Calu3 (cell line): ENCODE results near the gene WDR12. TPM values are rescaled to one million over a fixed set of nuclear protein-coding genes. Genes with fewer than 3 reads are reported as not detected.
"Not testable (repeated sequence)": the region's sequence is repeated elsewhere in the genome, so short reads cannot be mapped to it uniquely, and the experiment has no call there.

ENCODE experiments used
- BruUV-seq: library from RNA; stranded (reverse); fragments of 400-500 nt; replicated peaks from 2 replicates; lab custom pipeline; 2021; lab: Mats Ljungman, UMichigan
- CTCF ChIA-PET: fragments of 300-600 bp; sonication (Branson Sonifier 250); formaldehyde crosslinking; loops from one replicate; lab custom pipeline; 2022; ENCODE audit warnings: antibody characterized with exemption; lab: Charles Lee
- DNase-seq: peaks from one replicate; pipeline ENCODE4 v3.0.0; 2022
- H3K27ac Mint-ChIP-seq: one replicate; pipeline ENCODE4 v1.8.0; 2022; ENCODE audit warnings: mixed read lengths; ENCODE audit not compliant: unreplicated experiment
- H3K27me3 Mint-ChIP-seq: one replicate; pipeline ENCODE4 v1.8.0; 2022; ENCODE audit warnings: mixed read lengths; ENCODE audit not compliant: unreplicated experiment
- H3K36me3 Mint-ChIP-seq: one replicate; pipeline ENCODE4 v1.8.0; 2022; ENCODE audit warnings: mild to moderate bottlenecking, moderate library complexity, mixed read lengths; ENCODE audit not compliant: insufficient read depth, unreplicated experiment
- H3K4me1 Mint-ChIP-seq: one replicate; pipeline ENCODE4 v1.8.0; 2022; ENCODE audit warnings: mild to moderate bottlenecking, low read depth, mixed read lengths; ENCODE audit not compliant: unreplicated experiment
- H3K4me3 Mint-ChIP-seq: one replicate; pipeline ENCODE4 v1.8.0; 2022; ENCODE audit warnings: mild to moderate bottlenecking, low read depth, moderate library complexity, mixed read lengths; ENCODE audit not compliant: unreplicated experiment
- H3K9me3 Mint-ChIP-seq: one replicate; pipeline ENCODE4 v1.8.0; 2022; ENCODE audit warnings: low read depth, mixed read lengths; ENCODE audit not compliant: unreplicated experiment
- intact Hi-C: fragments of 100-400 bp; cut with micrococcal nuclease; formaldehyde crosslinking; loops from one replicate; pipeline ENCODE4 v1.10.0; 2022; ENCODE audit not compliant: unreplicated experiment
- total RNA-seq: library from RNA; stranded (reverse); gene quantifications from 2 replicates; pipeline ENCODE4 v1.2.3, GENCODE V29; 2022
- TF ChIP-seq, protein P1 (sequence below): fragments of 200-600 bp; IDR thresholded peaks from one replicate; pipeline ENCODE4 v1.8.0; 2022; ENCODE audit warnings: antibody characterized with exemption; ENCODE audit not compliant: unreplicated experiment

WDR12 gene
- total RNA-seq, 1 experiment from 2014 or later = 105 TPM

DNA sequence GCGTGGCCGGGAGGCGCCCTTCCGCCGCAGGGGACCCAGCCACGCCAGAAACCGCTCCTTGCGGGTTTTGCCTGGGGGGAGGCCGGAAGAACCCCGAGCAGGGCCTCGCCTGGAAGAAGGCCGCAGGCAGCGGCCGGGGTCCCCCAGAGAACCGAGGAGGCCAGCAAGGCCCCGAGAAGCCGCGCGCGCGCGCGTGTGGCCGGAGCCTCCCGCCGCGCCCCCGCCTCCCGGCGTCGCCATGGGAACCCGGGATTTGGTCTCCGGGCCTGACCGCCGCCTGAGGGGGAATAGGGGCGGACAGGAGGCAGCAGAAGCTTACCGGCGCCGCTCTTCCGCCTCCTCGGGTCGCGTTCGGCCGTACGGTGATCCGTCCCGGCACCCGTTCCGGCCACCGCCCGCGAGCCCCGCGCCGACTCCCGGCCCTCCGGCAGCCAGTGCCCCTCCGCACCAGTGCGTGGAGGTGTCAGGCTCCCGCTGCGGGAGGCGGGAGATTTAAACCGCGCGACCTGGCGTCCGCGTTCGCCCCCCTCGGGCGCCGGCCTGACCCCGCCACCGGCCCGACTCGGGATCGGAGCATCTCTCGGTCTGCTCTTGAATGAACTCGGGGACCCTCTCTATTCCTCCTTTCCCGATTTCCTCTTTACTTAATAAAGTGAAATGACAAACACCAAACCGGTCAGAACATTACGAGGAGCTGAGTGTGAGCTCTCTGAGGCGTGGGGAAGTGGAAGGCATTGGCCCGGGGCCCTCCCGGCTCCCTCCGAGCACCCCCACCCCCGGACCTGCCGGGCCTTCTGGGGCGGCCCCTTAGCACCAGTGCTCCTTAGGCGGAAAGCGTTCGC lies 40.0 kb downstream of the WDR12 start, which contains the start of gene ICA1L:
Gene ICA1L (minus strand): TSS at position 467 of the 842 bp plus-strand sequence. CDS start 42,757 bp downstream, outside the sequence.
- no TSS peak for BruUV-seq
- Mint-ChIP-seq H3K27me3 (no peaks in the 10 kb centered on the region), H3K4me3 (peak within 1 kb of the TSS; percentile 83), H3K4me1 (no peaks in the 10 kb centered on the region), H3K27ac (peak within 1 kb of the TSS; percentile 70), H3K36me3 (peaks cover 24% of the 10 kb centered on the region), H3K9me3 (no peaks in the 10 kb centered on the region)
- TF ChIP-seq, protein P1, sequence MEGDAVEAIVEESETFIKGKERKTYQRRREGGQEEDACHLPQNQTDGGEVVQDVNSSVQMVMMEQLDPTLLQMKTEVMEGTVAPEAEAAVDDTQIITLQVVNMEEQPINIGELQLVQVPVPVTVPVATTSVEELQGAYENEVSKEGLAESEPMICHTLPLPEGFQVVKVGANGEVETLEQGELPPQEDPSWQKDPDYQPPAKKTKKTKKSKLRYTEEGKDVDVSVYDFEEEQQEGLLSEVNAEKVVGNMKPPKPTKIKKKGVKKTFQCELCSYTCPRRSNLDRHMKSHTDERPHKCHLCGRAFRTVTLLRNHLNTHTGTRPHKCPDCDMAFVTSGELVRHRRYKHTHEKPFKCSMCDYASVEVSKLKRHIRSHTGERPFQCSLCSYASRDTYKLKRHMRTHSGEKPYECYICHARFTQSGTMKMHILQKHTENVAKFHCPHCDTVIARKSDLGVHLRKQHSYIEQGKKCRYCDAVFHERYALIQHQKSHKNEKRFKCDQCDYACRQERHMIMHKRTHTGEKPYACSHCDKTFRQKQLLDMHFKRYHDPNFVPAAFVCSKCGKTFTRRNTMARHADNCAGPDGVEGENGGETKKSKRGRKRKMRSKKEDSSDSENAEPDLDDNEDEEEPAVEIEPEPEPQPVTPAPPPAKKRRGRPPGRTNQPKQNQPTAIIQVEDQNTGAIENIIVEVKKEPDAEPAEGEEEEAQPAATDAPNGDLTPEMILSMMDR = no peak
- CTCF ChIA-PET = interaction anchor here (0.6 to 2.2 kb wide), 3 partner anchors 15 to 283 kb away, joined by 3 to 17 read pairs (median 3); no protein-coding TSS in a partner anchor
- intact Hi-C loops = loop anchor here (2.0 to 5.0 kb wide), 3 partner anchors 41 to 299 kb away; no protein-coding TSS in a partner anchor
- peak; percentile 69 for DNase-seq

DNA sequence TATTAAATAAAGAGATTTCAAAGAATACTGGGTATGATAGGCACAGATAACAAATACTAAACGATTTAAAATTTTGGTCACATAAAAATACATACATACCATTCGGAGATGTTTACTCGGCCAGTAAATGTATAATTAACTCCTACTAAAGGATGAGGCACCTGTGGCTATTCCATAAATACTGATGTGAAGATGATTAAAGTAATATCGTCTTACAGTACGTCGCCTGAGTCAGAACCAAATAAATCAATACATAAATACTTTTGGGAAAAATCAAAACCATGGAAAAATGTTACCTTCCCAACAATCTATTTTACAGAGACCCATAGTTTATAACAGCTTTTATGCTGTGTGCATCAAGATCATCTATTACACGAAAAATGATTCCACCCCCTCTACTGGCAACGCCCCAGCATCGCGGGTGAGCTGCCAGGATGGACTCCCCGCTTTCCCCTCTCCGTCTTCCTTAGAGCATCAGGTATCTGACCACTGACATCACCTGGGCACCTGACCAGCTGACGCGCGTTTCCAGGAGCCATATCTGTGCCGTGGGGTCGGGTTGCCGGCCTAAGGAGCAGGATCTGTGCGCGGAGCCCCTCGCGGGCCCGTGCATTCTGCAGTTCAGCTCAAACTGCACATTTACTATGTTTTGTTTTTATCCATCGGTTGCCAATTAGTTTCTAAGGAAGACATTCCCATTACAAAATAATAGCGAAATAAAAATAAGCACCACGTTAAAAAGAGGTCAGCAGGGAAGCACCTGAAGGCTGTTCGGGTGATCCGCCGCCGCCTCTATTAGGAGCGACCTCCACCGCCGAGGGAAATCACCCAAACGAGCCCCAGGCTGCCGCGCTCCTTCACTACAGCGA lies 40.8 kb downstream of the WDR12 start:
- H3K4me3 Mint-ChIP-seq = peak overlapping the region; percentile 83
- BruUV-seq = TSS peak; percentile 21
- TF ChIP-seq, protein P1 = peak; percentile 71
- DNase-seq = peak; percentile 80
- no peaks in the 10 kb centered on the region for H3K4me1 Mint-ChIP-seq
- intact Hi-C loops = loop anchor here (2.0 to 5.0 kb wide), 3 partner anchors 40 to 298 kb away; no protein-coding TSS in a partner anchor
- no peaks in the 10 kb centered on the region for H3K9me3 Mint-ChIP-seq
- peaks cover 23% of the 10 kb centered on the region for H3K36me3 Mint-ChIP-seq
- no peaks in the 10 kb centered on the region for H3K27me3 Mint-ChIP-seq
- CTCF ChIA-PET = interaction anchor here (0.6 to 2.2 kb wide), 4 partner anchors 16 to 282 kb away, joined by 3 to 17 read pairs (median 3); no protein-coding TSS in a partner anchor
- peak overlapping the region; percentile 70 for H3K27ac Mint-ChIP-seq

DNA sequence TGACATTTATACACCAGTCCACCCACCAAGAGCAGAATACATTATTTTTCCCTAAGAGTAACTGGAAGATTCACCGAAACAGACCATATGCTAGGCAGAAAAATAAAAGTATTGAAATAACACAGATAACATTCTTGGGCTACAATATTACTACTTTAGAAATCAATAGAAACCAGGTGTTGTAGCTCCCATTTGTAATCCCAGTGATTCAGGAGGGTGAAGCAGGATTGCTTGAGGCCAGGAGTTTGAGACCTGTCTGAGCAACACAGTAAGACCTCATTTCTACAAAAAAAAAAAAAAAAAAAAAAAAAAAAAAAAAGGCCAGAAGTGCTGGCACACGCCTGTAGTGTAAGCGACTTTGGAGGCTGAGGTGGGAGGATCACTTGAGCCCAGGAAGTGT lies 49.5 kb downstream of the WDR12 start:
- H3K27ac Mint-ChIP-seq = no peak overlapping the region
- TF ChIP-seq, protein P1 = no peak
- H3K9me3 Mint-ChIP-seq = no peaks in the 10 kb centered on the region
- H3K36me3 Mint-ChIP-seq = no peaks in the 10 kb centered on the region
- no TSS peak for BruUV-seq
- intact Hi-C loops = no loop called here
- H3K27me3 Mint-ChIP-seq = no peaks in the 10 kb centered on the region
- H3K4me3 Mint-ChIP-seq = no peak overlapping the region
- no peak for DNase-seq
- no peaks in the 10 kb centered on the region for H3K4me1 Mint-ChIP-seq
- CTCF ChIA-PET = interaction anchor here (0.9 kb wide), 1 partner anchor 12 kb away, joined by 4 read pairs; no protein-coding TSS in a partner anchor

DNA sequence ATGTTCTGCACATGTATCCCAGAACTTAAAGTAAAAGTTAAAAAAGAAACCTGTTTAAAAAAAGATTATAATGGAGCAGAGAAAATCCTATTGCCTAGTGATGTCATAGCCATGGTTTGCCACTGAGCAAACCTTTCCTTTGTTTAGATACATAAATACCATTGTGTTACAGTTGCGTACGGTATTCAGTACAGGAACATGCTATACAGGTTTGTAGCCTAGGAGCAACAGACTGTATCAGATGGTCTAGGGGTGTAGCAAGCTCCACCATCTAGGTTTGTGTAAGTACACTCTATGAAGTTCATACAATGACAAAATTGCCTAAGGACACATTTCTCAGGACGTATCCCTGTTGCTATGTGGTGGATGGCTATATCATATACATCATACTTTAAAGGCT lies 52.9 kb downstream of the WDR12 start:
- TF ChIP-seq, protein P1 = no peak
- no peaks in the 10 kb centered on the region for H3K27me3 Mint-ChIP-seq
- CTCF ChIA-PET = no interaction called here
- no peaks in the 10 kb centered on the region for H3K9me3 Mint-ChIP-seq
- DNase-seq = no peak
- intact Hi-C loops = no loop called here
- no peaks in the 10 kb centered on the region for H3K36me3 Mint-ChIP-seq
- H3K4me3 Mint-ChIP-seq = no peak overlapping the region
- no TSS peak for BruUV-seq
- no peak overlapping the region for H3K27ac Mint-ChIP-seq
- no peaks in the 10 kb centered on the region for H3K4me1 Mint-ChIP-seq

DNA sequence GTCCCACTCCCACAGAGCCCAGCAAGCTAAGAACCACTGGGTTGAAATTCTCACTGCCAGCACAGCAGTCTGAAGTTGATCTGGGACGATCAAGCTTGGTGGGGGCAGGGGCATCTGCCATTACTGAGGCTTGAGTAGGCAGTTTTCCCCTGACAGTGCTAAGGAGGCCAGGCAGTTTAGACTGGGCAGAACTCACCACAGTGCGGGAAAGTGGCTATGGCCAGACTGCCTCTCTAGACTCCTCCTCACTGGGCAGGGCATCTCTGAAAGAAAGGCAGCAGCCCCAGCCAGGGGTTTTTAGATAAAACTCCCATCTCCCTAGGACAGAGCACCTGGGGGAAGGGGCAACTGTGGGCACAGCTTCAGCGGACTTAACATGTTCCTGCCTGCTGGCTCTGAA lies 62.1 kb downstream of the WDR12 start:
- CTCF ChIA-PET, intact Hi-C loops, H3K27me3 Mint-ChIP-seq, BruUV-seq, H3K4me3 Mint-ChIP-seq, H3K27ac Mint-ChIP-seq, H3K4me1 Mint-ChIP-seq, DNase-seq, H3K36me3 Mint-ChIP-seq, H3K9me3 Mint-ChIP-seq: not testable (repeated sequence)
